Brain pericyte (primary cell): Measurements from ENCODE around the gene LENG1.
"Not testable (repeated sequence)": the region's sequence is repeated elsewhere in the genome, so short reads cannot be mapped to it uniquely, and the experiment has no call there.

Source experiments
- DNase-seq: peaks from one replicate; pipeline ENCODE4 v3.0.0-alpha.2; 2012; ENCODE audit warnings: low read depth, low spot score

LENG1 gene

DNA sequence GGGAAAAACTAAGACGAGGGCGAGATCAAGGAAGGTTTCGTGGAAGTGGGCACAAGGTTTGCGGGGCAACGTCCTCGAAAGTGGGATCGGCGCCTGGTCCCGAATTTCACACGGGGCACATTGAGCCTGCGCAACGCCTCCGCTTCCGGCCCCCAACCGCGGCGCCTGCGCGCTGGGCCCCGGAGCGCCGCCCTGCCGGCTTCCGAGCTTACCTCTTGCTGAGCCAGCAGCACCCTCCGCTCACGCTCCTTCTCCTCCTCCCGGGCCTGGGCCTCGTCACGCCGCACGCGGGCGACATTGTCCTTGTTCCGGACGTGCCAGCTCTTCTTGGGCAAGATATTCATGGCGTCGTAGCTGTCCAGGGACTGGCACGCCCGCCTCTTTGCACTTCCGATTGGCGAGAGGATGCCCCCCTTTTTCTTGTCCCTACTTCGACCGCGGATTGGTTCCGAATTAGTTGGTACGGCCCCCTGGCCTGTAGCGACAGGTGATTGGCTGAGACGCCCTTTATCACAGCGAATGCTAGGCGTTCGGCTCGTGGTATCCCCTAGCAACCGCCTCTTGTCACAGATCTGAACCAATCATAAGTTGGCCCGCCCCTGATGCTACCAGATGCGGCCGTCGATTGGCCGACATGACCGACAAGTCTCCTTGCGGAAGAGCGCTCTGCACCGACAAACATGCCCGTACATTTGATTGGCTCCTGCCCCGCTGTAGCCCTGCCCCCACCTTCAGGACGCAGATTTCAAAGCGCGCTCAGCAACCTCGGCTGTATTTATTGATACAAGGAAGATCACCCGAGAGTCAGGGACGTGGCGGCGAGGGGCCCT, at the start of gene LENG1:
TSS of gene LENG1 (minus strand) at position 370 of the 830 bp plus-strand sequence. CDS start at position 344, 26 bp downstream.
- peak; percentile 100 for DNase-seq

DNA sequence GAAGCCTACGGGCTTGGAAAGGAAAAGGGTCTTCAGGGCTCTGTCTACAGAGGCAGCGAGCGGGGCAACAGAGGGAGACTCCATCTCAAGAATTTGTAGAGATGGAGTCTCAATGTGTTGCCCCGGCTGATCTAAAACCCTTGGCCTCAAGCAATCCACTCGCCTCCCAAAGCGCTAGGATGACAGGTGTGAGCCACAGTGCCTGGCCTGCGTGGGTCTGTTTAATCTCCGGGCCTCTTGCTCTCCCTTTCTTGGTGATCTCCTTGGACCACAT, 49.2 kb upstream of the LENG1 start:
- DNase-seq = no peak

DNA sequence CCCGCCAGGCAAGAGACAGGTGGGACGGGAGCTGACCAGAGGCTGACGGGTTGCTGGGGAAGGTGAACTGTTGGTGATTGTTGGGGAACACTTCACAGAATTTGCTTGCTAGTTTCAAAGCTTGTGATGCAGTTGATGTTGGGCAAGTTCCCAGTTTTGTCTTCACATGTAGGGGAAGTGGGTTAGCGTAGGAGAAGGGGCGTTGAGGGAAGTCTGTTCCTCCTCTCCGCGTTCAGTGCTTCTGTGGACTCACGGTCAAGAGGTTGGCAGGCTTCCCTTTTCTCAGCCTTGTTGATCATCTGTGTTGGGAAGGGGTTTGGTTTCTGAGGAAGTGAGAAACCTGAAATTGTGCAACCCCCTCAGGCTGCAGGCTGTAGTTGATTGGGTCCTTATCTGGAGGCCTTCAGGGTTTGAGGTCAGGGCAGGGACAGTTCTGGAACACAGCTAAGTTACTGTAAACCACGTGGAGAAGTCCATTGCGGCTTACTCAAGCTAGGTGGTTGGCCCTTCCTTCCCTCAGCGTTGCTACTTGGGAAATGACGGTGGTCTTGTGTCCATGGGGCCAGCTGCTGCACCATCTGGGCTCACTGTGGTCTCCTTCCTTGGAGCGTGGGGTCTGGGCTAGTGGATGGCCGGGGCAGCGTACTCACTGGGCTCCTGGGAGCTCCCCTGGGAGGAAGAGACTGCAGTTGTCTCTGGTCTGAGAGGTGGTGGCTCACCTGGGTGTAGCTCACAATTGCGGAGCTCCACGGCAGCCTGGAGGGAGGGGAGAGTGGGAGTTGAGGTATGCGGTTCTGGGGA, 48.7 kb upstream of the LENG1 start:
- no peak for DNase-seq

DNA sequence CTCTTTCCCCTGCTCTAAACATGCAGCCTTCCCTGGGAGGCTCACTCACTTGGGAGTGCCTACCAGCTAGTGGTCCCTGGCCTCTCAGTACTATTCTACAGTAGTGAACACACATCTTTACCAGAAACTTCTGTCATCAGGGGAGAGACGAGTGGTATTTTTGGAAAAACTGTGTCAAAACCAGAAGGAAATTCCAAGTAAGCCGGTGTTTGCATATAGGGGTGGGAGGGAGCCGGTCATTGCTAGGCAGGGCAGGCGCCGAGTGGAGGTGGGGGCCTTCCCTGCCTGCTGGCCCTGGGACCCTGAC, 48.1 kb upstream of the LENG1 start:
- DNase-seq = no peak

DNA sequence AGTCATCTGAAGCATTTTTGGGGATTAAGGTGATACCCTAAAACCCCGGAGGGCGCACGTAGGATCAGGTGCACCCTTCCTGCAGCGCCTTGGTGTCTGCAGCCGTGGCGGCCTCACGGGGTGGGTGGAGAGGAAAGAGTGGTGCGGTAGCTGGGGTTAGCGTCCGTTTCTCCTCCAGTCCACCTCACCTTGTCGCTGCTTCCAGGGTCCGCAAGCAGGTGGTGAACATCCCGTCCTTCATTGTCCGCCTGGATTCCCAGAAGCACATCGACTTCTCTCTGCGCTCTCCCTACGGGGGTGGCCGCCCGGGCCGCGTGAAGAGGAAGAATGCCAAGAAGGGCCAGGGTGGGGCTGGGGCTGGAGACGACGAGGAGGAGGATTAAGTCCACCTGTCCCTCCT, 47.7 kb upstream of the LENG1 start:
- not testable (repeated sequence) for DNase-seq

DNA sequence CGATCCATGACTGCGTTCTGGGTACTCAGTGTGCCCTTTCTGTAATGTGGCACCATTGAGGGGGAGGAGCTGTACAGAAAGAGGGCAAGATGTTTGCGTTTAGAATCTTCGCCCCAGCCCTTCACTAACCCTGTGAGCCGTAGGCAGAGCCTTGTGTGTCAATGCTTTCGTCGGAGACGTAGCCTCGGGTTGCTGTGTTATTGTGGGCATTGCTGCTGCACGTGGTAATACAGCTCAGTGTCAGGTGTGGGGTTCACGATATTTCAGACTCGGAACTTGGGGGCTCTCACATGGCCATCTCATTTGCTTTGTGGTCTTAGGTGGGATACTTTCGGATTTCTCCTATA, 47.3 kb upstream of the LENG1 start:
- no peak for DNase-seq

DNA sequence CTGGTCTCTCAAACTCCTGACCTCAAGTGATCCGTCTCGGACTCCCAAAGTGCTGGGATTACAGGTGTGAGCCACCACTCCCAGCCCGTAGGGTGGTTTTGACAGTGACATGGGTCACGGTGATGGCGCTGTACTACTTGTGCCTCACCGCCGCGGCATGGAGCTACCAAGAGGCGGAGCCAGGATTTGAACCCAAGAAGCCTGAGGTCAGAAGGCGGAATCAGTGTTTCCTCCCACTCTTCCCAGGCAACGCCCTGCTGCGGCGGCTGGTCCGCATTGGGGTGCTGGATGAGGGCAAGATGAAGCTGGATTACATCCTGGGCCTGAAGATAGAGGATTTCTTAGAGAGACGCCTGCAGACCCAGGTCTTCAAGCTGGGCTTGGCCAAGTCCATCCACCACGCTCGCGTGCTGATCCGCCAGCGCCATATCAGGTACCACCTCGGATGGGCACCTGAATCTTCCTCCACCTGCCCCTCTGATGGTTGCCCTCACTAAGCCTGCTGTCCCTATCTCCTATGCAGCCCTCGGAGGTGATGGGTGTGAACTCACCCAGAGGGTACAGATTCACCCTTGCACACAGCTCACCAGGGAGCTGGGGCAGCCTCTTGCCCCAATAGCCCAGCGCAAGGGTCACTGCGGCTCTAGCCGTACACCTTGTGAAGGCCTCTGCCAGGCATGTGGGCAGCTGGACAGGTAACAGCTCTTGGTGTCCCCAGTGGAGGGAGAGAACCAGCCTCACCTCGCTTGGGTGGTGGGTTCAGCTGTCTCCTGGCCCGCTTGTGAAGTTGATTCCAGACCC, 46.7 kb upstream of the LENG1 start:
- DNase-seq = no peak

DNA sequence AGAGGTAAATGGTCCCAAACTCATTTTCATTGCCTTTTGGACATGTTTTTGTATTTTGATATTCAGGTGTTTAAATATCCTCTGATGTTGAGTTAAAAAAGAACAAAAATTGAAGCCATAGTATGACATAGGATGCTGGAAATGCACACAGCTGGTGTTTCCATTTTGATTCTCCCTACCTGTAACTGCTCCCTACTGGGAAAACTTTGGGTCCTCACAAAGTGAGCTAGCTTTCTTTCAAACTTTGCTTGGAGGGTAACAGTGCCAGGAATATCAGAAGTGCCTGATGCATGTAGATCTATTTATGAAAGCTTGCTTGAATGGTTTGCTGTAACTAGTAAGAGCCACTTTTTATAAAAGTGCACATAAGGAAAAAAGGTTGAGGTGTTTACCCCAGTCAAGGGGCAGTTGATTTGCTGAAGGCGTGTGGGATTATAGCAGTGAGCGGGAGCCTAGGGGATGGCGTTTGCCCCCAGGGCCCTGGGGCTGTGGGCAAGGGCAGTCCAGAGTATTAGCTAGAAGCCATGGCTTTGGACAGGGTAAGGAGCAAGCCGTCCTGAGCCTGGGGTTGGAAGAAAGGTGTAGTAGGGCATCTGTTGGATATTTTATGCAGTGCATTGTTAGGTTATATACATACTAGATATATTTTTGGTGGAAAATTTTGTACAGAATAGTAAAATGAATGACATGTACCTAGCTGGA, 45.4 kb upstream of the LENG1 start:
- DNase-seq = no peak

DNA sequence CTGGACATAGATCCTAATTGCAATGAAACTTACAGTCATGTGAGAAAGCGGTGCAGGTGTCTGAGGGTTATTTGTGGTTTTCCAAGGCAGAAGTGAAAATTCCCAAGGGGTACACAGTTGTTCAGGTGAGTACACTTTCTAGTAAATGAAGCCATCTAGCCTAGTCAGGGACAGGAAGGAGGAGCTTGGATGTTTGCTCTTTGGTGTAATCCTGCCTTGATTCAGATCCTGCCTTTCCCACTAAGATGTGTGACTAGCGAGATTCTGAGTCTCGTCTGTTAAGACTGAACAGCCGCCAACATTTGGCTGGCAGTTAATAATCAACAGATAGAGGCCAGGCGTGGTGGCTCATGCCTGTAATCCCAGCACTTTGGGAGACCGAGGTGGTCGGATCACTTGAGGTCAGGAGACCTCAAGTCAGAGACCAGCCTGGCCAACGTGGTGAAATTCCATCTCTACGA, 43.7 kb upstream of the LENG1 start:
- no peak for DNase-seq

DNA sequence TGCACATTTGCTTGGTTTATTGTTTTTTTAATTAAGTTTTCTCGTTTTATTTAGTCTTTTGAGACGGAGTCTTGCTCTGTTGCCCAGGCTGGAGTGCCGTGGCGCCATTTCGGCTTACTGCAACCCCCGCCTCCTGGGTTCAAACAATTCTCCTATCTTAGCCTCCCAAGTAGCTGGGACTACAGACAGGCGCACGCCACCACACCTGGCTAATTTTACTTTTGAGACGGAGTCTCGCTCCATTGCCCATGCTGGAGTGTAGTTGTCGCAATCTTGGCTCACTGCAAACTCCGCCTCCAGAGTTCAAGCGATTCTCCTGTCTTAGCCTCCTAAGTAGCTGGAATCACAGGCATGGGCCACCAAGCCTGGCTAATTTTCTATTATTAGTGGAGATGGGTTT, 42.5 kb upstream of the LENG1 start:
- DNase-seq = no peak

DNA sequence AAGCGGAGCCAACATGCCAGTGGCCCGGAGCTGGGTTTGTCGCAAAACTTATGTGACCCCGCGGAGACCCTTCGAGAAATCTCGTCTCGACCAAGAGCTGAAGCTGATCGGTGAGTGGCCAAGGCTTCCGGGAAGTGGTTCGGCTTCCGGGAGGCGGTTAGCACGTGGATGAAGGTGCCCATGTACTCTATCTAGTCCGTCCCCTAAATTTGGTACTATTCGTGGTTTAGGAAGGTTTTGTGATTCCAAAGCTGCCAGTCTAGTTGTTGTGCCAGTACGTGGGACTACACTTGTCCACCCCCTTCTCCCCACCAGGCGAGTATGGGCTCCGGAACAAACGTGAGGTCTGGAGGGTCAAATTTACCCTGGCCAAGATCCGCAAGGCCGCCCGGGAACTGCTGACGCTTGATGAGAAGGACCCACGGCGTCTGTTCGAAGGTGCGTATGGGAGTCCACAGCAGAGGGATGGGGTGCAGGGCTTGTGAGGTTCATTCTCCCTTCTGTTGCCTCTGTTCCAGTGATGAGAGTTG, 41.7 kb upstream of the LENG1 start:
- no peak for DNase-seq

DNA sequence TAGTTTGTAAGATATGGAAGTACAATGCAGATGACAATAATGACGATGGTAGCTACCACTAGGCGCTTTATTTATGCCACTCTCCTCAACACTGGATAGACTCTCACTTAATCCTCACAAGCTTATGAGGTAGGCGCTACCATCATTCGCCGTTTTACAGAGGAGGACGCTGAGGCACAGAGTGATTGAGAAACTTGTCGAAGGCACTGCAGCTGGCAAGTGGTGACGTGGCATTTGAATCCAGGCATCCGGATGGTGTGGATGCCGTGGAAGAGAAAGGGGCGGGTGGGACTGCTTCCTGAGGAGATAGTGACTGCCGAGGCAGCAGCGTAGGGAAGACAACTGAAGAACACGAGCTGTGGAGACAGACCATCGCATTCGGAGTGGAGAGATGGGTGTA, 39.9 kb upstream of the LENG1 start:
- DNase-seq = no peak

DNA sequence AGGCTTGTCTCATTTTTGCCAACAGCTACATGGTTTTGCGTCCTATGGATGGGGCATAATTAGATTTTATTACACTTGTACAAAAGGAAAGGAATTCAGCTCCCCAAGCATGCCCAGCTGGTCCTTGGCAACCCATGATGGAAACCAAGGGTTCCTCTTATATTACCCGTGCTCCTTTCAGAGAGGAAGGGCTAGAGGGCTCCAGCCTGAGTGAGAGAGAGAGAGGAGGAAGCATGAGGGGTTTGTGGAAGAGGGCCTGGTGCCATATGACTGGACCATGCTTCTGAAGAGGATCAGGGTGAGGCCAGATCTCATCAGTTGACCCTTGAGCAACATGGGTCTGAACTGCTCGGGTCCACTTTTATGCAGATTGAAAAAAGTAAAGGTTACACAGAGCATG, 37.6 kb upstream of the LENG1 start:
- no peak for DNase-seq

DNA sequence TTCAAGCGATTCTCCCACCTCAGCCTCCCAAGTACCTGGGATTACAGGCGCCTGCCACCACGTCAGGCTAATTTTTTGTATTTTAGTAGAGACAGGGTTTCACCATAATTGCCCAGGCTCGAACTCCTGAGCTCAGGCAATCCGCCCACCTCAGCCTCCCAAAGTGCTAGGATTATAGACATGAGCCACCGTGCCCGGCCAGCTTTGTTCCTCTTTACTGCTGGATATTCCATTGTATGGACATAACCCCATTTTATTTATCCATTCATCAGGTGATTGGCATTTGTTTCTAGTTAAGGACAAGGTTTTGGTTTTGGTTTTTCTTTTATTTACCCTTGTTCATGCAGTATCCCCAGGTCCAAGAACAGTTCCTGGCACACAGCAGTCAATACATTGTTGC, 37.0 kb upstream of the LENG1 start:
- DNase-seq = no peak

DNA sequence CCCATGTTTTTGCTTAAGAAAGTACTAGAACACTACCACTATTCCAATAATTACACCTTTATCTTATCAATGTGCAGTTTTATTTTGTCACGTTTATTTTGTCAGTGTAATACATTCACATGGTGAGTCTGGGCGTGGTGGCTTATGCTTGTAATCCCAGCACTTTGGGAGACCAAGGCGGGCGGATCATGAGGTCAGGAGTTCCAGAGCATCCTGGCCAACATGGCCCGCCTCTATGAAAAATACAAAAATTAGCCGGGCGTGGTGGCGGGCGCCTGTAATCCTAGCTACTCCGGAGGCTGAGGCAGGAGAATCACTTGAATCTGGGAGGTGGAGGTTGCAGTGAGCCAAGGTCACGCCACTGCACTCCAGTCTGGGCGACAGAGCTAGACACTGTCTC, 34.9 kb upstream of the LENG1 start:
- DNase-seq = not testable (repeated sequence)

DNA sequence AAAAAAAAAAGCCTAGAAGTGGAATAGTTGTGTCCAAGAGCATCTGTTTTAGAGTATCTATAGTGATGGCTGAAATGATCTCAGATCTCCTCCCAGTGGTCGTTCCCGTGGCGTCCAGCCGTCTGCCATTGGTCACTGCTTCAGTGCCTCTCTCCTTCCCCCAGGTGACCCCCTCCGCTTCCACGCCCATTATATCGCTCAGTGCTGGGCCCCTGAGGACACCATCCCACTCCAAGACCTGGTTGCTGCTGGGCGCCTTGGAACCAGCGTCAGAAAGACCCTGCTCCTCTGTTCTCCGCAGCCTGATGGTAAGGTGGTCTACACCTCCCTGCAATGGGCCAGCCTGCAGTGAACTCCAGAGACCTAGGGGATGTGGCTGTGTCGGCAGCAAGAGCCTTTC, 33.5 kb upstream of the LENG1 start:
- DNase-seq = no peak

DNA sequence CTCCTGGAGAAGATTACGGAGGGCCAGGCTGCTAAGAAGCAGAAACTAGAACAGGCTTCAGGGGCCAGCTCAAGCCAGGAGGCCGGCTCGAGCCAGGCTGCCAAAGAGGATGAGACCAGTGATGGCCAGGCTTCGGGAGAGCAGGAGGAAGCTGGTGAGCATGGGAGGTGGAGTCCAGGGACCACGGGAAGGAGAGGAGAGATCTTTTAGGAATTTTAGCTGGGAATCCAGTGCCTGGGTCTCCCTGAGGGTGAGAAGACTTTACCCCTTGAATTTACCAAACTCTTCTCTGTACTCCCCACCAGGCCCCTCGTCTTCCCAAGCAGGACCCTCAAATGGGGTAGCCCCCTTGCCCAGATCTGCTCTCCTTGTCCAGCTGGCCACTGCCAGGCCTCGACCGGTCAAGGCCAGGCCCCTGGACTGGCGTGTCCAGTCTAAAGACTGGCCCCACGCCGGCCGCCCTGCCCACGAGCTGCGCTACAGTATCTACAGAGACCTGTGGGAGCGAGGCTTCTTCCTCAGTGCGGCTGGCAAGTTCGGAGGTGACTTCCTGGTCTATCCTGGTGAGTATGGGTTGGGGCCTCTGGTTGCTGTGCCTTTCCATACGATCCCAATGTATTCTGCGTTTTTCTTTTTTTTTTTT, 32.4 kb upstream of the LENG1 start:
- no peak for DNase-seq

DNA sequence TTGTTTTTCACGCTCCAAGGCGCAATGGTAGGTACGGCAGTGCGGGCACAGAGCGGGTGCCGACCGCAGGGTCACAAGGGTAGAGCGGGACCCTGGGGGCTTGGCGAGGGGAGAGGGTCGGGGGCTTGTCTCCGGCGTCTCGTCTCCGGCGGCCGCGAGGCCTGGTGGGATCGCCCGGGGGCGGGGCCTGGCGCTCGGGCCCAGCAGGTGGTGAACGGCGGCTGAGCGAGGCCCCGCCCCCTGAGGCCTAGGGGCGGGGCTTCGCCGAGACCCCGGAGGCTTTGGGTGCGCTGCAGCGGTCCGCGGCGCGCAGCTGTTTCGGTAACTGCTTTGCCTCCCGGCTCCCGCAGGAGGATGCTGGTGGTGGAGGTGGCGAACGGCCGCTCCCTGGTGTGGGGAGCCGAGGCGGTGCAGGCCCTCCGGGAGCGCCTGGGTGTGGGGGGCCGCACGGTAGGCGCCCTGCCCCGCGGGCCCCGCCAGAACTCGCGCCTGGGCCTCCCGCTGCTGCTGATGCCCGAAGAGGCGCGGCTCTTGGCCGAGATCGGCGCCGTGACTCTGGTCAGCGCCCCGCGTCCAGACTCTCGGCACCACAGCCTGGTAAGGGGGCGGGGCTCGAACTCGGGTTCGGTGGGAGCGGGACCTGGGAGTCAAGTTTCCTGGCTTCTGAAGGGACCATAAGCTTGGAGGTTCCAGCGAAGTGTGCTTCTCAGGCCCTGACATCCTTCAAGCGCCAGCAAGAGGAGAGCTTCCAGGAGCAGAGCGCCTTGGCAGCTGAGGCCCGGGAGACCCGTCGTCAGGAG, 31.7 kb upstream of the LENG1 start, which contains the start of gene TSEN34:
TSS of gene TSEN34 (plus strand) at position 298 of the 800 bp plus-strand sequence. CDS start at position 355, 57 bp downstream.
- no peak for DNase-seq

DNA sequence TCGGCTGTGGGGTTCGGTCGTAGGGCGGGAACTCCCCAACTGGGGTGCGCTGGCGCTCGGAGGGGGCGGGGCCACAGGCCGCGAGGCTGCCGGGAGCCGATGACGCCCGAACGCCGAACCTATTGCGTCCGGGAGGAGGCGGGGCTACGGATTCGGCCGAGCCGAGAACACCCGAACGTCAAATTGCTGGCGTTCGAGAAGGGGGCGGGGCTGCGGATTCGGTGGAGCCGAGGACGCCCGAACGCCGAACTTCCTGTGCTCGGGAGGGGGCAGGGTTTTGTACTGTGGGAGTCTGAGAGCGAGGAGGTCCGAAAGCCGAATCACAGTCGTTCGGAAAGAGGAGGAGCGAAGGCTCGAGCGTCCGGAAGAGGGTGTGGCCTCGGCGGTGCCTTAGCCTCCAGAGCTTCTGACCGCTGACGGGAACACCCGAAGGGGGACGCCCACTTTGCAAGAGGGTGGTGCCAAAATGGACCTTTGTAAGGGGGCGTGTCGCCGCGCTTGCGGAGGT, 31.0 kb upstream of the LENG1 start:
- peak; percentile 99 for DNase-seq
